Measurements from ENCODE around the gene SMYD3.

- TF ChIP-seq, protein P1, sequence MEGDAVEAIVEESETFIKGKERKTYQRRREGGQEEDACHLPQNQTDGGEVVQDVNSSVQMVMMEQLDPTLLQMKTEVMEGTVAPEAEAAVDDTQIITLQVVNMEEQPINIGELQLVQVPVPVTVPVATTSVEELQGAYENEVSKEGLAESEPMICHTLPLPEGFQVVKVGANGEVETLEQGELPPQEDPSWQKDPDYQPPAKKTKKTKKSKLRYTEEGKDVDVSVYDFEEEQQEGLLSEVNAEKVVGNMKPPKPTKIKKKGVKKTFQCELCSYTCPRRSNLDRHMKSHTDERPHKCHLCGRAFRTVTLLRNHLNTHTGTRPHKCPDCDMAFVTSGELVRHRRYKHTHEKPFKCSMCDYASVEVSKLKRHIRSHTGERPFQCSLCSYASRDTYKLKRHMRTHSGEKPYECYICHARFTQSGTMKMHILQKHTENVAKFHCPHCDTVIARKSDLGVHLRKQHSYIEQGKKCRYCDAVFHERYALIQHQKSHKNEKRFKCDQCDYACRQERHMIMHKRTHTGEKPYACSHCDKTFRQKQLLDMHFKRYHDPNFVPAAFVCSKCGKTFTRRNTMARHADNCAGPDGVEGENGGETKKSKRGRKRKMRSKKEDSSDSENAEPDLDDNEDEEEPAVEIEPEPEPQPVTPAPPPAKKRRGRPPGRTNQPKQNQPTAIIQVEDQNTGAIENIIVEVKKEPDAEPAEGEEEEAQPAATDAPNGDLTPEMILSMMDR (IDR thresholded peaks at IDR 0.05): no peak
- TF ChIP-seq EP300 (IDR thresholded peaks at IDR 0.05): no peak
Measured at GRCh38 chr1:245942856-245943255, 564.2 kb downstream of the SMYD3 start.

All from gastroesophageal sphincter (tissue), 3 donors.